ENCODE data around the gene WDR20. TPM values are rescaled to one million over a fixed set of nuclear protein-coding genes. Genes with fewer than 3 reads are reported as not detected.

The WDR20 gene
- total RNA-seq, 1 donor from 2014 or later, result 33.4 TPM

GRCh38 chr14:102138535-102138934 is 1.2 kb upstream of the WDR20 start:
- TF ChIP-seq CTCF (conservative IDR thresholded peaks at IDR 0.05), result no peak
- no peaks in the 10 kb centered on the region for H3K27me3 Mint-ChIP-seq
- DNase-seq (ENCODE audit: extremely low spot score, unreplicated experiment), result no peak
- H3K4me3 Mint-ChIP-seq, result peak overlapping the region; percentile 93
- H3K9me3 Mint-ChIP-seq, result no peaks in the 10 kb centered on the region
- peaks cover 14% of the 10 kb centered on the region for H3K4me1 Mint-ChIP-seq (ENCODE audit: unreplicated experiment)
- H3K36me3 Mint-ChIP-seq, result peaks cover 5% of the 10 kb centered on the region
- peak overlapping the region; percentile 85 for H3K27ac Mint-ChIP-seq

- H3K27ac Mint-ChIP-seq, result peak overlapping the region; percentile 85
- peaks cover 5% of the 10 kb centered on the region for H3K36me3 Mint-ChIP-seq
- no peak for DNase-seq (ENCODE audit: extremely low spot score, unreplicated experiment)
- TF ChIP-seq CTCF (conservative IDR thresholded peaks at IDR 0.05), result no peak
- peaks cover 14% of the 10 kb centered on the region for H3K4me1 Mint-ChIP-seq (ENCODE audit: unreplicated experiment)
- peak overlapping the region; percentile 93 for H3K4me3 Mint-ChIP-seq
- no peaks in the 10 kb centered on the region for H3K9me3 Mint-ChIP-seq
- no peaks in the 10 kb centered on the region for H3K27me3 Mint-ChIP-seq
Measured at GRCh38 chr14:102138961-102139285, 774 bp upstream of the WDR20 start.

- Mint-ChIP-seq H3K36me3 (no peaks in the 10 kb centered on the region), H3K4me1 (ENCODE audit: unreplicated experiment) (peaks cover 14% of the 10 kb centered on the region), H3K4me3 (peak overlapping the region; percentile 93), H3K27me3 (no peaks in the 10 kb centered on the region), H3K9me3 (no peaks in the 10 kb centered on the region), H3K27ac (peak overlapping the region; percentile 88)
- TF ChIP-seq CTCF (conservative IDR thresholded peaks at IDR 0.05), result no peak
- no peak for DNase-seq (ENCODE audit: extremely low spot score, unreplicated experiment)
Measured at GRCh38 chr14:102140027-102140749, 491 bp downstream of the WDR20 start.

- Mint-ChIP-seq H3K36me3 (no peaks in the 10 kb centered on the region), H3K27ac (peak overlapping the region; percentile 88), H3K4me3 (peak overlapping the region; percentile 93), H3K27me3 (no peaks in the 10 kb centered on the region), H3K9me3 (no peaks in the 10 kb centered on the region), H3K4me1 (ENCODE audit: unreplicated experiment) (peaks cover 14% of the 10 kb centered on the region)
- no peak for DNase-seq (ENCODE audit: extremely low spot score, unreplicated experiment)
- TF ChIP-seq CTCF (conservative IDR thresholded peaks at IDR 0.05), result no peak
Measured at GRCh38 chr14:102140750-102141145, 1.1 kb downstream of the WDR20 start.

GRCh38 chr14:102141797-102142196 is 2.1 kb downstream of the WDR20 start:
- H3K27me3 Mint-ChIP-seq, result no peaks in the 10 kb centered on the region
- no peak for DNase-seq (ENCODE audit: extremely low spot score, unreplicated experiment)
- H3K36me3 Mint-ChIP-seq, result no peaks in the 10 kb centered on the region
- no peak overlapping the region for H3K27ac Mint-ChIP-seq
- no peak for TF ChIP-seq CTCF (conservative IDR thresholded peaks at IDR 0.05)
- no peaks in the 10 kb centered on the region for H3K9me3 Mint-ChIP-seq
- peak overlapping the region; percentile 49 for H3K4me3 Mint-ChIP-seq
- H3K4me1 Mint-ChIP-seq (ENCODE audit: unreplicated experiment), result peaks cover 20% of the 10 kb centered on the region

All from type B pancreatic cell (in vitro differentiated cells).